Fibroblast of skin of back (primary cell): ENCODE results near the gene IRX4.

ENCODE experiments used
- DNase-seq: peaks from one replicate; pipeline ENCODE4 v3.0.0-alpha.2; 2013

The IRX4 gene

DNA sequence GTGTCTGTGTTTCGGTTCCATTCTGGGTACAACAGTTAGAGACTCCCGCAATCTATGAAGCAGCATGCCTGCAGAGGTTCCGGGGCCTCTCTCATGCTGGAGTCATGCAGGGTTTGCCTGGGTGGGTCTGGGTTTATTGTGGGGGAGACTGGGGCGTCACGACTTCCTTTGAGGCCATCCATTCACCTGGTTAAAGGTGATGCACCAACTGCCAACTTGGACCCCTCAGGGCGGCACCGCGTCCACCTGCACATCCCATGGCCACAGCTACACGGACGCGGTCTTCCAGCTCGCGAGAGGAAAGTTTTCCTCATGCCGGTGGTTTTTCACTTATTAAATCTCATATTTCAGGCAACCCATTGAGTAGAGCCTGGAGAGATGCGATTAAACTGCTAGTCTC lies 30.9 kb upstream of the IRX4 start:
- DNase-seq: no peak

DNA sequence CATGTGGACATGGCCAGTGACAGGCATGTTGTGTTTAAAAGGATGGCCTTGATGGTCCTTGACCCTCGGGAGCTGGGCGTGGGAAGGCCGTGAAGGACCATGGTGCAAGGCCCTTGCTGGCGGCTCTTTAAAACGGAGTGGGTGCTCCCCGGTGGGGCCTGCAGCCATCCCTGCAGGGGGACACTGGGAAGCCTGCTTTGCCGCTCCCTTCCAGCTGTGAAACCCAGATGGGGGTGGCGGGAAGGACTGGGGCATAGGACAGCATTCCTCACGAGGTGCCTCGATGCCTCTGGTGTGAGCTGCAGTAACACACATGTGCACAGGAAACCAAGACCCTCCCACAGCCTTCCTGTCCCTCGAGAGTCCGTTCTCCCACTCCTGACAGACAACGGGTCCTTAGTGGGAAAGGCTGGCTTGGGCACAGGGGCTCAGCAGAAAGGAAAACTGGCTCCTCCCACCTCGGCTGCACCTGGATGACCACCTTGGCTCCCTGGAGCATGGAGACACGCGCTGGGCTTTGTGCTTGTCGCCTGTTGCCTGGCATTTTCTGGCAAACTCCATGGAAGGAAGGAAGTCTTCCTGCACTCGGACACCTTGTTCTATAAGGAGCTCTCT lies 30.3 kb upstream of the IRX4 start:
- no peak for DNase-seq

DNA sequence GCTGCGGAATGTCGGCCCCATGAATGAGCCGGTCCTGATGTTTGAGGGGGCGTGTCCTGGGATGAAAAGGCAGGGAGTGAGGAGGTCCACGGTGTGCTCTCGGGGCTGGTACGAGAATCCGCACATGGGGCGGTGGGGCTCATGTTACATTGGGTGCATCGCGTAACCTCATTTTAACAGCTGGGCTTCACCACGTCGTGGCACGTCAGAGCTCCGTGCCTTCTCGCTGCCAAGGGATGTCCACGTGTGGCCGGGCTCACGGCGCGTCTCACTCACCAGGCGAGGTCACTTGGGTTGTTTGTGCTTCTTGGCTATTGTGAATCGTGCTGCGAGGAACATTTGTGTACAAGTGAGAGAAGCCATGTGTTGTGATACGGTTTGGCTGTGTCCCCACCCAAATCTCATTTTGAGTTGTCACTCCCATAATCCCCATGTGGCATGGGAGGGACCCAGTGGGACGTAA lies 29.1 kb upstream of the IRX4 start:
- no peak for DNase-seq

DNA sequence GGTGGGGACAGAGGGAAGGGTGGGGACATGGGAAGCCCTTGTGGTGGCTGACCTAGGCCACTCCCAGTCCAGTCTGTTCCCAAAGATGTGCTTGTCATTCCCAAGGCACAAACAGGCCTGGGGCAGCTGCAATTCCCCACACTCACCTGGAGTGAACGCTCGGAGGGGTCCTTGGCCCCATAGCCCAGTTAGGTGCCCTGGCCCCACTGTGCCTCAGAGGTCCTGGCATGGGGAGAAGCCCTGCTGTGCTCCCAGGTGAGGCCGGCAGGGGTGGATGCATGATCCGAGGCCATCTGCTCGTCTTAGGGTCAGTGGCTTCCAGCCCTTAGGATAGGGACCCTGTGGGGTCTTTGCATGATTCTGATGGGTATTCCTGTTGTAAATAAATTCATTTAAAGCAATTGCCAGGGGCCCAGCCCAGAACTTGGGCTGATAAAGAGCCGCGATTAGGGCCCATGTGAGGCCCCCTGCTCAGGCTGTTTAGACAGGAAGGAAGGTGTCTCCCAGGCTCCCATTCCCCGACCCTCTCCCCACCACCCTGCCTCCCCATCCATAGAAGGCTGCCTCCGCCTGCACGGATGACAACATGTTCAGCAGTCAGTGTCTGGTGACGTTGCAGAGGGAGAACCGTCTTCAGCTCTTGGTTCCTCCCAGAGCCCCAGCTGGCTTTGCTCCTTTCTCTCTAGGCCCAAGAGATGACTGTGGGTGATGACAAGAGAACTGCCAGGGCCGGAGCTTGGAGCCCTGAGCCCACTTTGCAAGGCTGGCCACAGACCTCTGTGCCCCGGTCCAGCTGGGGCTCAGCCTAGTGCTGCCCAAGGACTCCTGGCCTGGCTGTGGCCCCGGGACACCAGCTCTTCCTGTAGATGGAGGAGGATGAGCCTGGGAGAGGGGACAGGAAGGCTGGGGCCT lies 28.4 kb upstream of the IRX4 start:
- DNase-seq: no peak

DNA sequence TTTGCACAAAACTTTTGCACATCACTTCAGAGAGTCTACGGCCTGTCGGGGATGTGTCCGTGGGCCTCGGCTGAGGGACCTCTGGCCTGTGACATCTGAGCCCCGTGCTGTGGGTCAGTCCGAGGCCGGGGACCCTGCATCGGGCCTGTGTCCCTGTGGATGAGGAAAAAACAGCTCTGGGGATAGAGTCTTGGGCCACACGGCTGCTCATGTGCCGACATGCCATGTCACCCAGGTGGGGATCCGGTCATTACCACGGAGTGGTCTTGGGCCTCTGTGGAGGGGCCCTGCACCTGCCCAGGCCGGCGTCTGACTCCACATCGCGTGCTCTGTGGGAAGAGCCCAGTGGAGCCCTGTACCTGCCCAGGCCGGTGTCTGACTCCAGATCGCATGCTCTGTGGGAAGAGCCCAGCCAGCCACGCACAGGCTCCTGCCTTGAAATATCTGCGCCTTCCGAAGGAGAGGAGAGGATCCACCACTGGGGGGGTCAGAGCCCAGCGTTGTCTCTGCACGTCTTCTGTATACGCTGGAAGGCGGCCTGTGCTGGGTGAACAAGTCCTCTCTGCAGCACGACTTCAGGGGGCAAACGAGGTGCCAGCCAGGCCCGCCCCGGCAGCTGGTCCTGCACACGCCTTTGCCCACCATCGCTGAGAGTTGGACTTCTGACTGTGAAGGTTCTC lies 27.5 kb upstream of the IRX4 start:
- DNase-seq: no peak

DNA sequence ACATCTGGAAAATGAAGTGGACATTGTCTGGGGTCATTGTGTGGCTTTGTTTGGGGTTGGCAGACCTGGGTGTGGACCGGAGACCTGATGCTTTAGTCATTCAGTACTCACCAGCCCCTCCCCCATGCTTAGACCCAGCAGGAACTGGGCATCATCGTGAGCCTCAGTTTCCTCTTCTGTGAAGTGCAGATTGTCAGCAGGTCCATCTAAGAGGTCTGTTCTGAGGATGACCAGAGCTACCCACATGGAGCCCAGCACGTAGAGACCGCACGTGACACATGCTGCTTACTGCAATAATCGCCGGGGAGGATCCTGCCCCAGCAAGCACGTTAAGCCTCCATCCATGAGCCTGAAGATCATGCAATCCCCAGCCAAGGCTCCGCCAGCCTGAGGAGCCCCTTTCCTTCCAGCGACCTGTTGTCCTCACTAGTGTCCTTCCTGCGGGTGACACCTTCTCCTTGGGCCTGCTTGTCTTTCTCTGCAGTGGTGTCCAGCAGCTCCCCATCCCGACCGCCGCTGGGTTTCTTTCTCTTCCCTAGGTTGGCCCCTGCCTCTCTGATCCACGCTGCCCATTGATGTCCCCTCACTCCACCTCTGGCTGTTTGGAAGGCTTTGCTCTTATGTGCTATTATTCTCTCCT lies 26.7 kb upstream of the IRX4 start:
- DNase-seq: no peak

DNA sequence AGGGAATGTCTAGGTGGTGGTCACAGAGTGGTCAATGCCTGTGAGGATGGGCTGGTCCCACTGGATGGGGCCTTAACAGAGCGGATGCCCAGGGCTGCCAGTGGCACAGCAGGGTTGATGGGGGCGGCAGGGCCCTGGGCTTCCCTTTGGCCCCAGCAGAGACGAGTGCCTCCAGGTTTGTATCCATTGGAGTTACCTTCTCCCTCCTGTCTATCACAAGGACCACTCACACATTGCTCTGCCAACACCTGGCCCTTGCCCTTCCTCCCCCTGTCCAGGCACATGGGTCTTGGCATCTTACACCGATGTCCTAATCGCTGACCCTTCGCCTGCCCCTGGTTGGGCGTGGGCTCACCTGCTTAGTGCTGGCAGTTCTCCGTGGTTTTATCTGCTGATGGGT lies 26.2 kb upstream of the IRX4 start:
- no peak for DNase-seq

DNA sequence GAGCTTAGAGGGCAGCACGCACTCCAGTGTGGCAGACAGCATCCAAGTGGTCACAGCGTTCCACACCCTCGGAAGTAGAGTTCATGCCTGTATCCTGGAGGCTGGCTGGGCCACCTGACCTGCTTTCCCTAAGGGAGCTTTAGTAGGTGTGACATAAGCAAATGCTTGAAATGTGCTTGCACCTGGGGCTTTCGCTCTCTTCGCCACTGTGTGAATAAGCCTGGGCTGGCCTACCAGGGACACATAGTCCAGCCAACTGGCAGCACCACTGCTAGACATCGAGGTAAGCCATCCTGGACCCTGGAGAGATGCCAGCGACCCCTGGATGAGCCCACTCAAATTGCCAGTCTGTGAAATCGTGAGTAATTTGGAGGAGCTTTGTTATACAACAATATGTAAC lies 24.9 kb upstream of the IRX4 start:
- no peak for DNase-seq

DNA sequence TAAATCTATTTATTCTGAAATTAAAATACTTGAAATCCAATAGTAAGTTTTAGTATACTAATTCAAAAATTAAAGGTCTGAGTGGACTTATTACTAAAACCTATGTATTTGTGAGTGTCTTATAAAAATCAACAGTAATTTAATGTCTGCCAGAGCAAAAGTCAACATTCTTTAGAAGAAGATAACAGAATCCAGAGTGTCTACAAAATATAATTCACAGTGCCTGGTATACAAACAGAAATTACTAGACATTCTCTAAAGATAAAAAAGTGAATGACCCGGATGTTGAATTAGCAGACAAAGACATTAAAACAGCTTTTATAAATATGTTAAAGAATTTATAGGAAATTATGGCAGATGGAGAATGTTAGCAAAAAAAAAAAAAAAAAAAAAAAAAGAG lies 22.4 kb upstream of the IRX4 start:
- no peak for DNase-seq

DNA sequence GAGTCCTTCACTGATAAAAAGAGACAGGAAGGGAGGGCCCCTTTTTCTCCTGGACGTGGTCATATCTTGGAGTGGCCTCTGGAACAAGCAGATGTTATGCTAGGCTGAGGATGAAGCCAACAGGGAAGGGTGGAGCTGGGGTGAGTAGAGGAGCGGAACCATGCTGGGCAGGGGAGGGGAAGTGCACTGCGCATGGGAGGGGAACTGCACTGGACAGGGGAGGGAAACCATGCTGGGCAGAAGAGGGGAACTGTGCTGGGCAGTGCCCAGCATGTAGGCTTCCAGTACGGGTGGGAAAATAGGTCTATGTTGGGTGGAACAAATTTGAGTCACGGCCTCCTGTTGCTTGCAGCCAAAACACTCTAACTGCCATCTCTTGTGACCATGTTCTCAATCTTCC lies 19.3 kb upstream of the IRX4 start:
- no peak for DNase-seq

DNA sequence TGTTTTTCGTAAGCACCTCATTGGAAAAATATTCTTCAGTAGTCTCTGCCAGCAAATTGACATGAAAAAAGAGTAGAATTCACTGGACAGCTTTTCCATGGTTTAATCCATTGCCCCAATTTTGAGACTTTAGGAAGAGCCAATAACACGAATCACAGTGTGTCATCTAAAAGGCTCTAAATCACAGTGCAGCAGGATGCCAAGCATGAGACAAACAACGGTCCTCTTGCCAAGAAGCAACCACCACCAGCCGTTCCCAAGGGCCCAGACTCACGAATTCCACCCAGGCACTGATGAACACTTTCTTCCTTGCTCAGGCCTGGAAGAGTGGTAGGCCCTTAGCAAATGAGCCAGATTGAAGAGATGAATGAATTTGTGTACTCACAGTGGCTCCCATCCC lies 18.3 kb upstream of the IRX4 start:
- DNase-seq: peak; percentile 69

DNA sequence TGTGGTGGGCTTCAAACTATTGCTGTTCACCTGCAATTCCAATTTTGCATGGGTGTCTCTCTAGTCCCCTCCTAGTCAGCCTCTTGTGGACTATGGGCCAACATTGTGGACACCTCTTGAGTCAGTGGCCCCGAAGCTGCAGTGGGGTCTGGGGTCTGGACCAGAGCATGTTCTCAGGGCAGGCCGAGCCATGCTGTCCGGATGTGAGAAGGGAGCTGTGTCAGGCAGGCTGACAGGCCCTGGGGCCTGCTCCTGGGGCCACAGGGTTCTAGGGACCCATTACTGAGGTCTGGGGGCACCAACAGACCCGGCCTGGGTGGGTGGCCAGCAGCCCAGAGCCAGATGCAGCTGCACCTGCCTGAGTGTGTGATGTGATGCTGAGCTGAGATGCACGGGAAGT lies 16.5 kb upstream of the IRX4 start:
- DNase-seq: no peak

DNA sequence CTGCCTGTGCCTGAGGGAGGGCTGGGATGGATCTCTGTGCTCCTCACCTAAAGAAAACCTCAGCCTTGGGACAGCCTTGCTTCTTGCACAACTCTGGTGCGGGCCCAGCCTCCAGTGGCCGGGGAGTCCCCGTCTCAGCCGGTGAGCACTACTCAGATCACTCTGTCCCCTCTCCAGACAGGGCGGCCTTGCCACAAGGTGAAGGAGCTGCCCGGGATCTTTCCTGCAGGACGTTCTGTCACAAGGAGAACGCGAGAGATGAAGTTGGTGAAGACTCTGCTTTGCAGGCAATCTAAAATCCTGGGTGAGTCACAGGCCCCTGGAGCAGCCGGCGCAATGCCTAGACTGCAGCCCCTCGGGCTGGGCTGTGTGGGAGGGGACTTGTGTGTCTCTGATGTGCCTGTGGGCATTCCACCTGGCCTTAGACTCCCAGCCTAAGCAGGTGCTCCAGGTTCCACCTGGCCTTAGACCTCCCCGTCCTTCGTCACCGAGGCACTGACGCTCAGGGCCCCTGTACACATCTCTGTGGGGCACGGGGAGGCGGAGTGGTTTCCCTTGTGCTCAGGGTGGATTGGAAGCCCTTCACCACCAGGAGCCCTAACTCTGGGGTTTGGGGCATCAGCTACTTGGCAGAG lies 15.2 kb upstream of the IRX4 start:
- no peak for DNase-seq

DNA sequence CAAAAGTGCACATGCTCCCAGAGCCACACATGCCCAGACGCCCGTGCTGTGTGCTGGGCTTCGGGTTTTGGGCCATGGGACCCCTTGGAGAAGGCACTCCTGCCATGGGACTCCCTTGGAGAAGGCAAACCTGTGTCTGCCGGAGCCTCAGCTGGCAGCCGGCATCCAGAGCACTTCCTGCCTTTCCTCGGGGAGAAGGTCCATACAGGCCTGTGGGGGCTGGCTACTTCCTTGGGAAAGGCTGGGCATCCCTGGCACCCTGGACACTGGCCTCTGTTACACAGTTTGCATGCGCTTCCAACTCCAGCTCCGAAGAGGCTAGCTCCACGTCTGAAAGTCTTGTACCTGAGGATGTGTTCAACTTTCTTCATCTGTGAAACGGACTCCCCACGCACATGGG lies 14.7 kb upstream of the IRX4 start:
- no peak for DNase-seq

DNA sequence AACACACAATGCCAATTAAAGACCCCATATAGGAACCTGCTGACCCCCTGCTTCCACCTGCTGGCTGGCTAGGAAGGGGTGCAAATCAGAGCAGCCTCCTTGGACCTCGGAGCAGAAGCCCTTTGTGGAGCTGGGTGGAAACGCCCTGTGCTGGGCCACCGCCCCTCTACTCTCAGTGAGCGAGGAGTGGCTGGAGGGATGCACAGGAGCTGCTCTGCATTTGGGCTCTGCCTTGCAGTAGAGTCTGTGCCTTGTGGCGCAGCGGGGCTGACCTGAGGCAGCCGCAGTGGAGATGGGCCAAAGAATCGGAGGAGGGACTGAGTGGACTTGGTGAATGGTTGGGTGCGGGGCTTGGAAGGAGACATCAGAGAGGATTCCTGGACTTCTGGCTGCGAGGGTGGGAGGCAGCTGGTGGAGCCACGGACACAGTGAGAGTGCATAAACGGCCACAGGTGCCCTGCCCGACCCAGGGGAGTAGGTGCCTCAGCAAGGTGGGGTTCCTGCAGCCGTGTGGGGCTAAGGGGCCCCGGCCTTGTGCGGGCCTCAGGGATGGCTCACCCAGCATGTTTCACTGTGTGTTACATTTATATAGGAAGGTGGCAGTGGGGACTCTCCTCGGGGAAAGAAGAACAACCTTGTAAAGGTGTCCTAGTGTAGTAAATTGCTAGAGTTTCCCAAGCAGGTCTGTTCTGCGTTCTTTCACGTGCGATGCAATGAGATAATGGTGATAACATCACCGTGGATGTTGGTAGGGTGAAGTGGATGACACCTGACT lies 14.1 kb upstream of the IRX4 start:
- no peak for DNase-seq

DNA sequence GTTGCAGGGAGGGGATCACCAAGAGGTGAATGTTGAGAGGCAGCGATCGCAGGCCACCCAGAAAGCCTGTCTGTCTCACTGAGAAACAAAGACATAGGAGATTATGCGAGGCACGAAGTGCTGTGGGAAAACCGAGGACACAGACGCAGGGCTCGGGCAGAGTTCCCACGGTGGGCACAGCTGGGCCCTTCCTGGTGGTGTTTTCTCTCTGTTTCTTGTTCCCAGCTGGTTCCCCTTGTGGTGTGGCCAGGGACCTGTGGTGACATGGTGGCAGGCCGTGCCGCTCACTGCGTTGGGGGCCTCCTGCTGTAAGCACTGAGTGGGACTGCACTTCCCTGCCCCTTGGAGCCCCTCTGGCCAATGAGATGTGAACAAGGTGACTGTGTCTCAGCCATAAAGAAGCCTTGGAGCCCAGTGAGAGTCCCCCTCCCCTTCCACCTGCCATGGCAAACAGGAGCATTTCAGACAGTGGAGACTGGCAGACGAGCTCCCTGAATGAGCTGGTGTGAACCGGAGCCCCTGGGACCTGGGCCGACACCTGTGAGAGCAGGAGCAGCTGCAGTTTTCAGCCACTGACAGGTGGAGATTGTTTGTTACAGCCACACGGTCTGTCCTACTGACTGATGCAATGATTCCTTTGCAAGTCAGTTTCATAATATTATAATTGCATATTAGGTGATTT lies 13.2 kb upstream of the IRX4 start:
- no peak for DNase-seq

DNA sequence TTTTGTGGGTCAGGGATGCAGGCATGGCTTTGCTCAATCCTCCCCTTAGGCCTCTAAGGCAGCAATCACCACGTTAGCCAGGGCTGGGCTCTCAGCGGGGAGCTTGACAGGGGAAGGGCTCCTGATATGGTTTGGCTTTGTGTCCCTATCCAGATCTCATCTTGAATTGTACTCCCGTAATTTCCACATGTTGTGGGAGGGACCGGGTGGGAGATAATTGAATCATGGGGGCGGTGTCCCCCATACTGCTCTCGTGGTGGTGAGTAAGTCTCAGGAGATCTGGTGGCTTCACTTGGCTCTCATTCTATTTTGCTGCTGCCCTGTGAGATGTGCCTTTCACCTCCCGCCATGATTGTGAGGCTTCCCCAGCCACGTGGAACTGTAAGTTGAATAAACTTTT lies 11.5 kb upstream of the IRX4 start:
- DNase-seq: no peak

DNA sequence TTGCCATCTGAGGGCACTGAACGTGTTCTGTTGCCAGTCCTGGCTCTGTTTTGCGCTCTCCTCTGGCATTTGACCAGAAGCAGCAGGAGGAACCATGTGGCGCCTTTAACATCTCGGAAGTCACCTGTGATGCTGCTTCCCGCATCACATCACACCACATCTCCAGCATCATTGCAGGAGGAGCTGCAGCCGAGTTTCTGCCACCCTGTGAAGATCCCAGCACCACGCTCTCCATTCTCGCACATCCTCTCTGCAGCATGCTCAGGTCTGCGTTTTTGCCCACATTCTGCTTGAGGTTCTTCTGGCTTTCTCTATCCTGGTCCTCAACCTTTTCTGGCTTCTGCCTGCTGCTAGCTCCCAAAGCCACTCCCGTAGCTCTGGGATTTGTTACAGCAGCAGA lies 11.0 kb upstream of the IRX4 start:
- no peak for DNase-seq

DNA sequence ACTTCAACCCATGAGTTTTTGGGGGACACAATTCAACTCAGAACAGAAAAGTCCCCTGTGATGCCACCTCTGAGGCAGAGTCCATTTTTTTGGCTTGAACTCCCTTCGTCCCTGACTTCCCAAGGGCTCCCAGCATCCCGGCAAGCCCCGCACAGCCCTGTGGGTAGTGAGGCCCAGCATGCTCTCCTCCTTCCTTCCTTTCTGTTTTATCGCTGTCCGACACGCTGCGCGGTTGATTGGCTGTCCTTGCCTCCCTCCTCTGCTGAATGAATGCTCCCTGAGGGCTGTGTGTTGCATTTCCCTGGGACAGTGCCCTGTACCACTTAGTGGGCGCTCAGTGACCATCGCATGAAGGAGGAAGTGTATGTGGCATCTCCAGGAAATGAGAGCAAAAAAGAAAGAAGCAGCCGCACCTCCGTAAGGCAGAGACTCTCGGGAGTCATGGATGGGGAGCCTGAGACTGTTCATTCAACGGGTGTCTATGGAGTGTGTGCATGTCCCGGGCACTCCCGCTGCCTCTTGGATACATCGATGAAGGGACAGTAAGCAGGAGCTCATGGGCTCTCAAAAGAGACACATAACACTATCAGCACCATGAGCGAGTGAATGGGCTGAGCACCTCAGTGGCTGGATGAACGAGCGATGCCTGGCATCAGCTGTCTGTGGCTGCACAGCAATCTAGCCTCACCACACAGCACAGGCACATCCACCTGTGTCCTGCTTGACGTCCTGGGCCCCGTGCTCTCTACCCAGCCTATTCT lies 10.1 kb upstream of the IRX4 start:
- DNase-seq: no peak

DNA sequence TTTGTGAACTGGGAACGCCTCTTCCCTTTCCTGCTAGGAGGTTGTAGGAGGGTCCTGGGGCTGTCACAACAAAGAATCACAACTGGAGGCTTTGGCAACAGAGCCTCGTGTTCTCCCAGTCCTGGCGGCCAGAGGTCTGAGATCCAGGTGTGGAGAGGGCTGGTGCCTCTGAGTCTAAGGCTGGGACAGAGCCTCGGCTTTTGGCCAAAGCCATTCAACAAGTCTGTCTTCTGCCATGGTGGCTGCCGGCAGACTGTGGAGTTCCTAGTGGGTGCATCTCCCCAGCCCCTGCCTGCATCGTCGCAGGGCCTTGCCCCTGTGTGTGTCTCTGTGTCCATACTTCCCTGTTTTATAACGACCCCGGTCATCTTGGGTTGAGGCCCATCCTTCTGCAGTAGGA lies 9.5 kb upstream of the IRX4 start:
- DNase-seq: no peak

DNA sequence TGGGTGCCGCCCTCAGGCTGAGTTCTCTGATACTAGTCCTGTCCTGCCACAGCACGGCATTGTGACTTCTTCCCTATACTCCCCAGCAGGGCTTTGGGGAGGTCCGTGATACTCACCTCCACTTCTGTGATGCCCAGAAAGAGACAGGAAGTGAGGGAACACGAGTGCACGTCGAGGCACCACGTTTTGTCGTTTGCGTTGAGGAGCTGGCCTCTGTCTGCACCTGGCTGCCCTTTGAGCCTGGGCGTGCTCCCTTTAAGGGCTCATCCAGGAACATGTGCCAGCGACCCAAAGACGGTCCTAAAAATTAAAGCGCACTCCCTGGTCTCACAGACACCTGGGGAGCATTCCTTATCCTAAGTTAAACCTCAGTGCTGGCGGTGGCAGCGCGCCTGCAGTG lies 8.7 kb upstream of the IRX4 start:
- DNase-seq: no peak
